Fibroblast of lung (primary cell): ENCODE results near the gene INSRR.

Source experiments
- EZH2 ChIP-seq: IDR thresholded peaks from 2 replicates; pipeline ENCODE4 v1.5.1; 2012; ENCODE audit warnings: low read length, control low read depth, mild to moderate bottlenecking; ENCODE audit errors: missing control alignments
- TF ChIP-seq, protein P1 (sequence below), 2 donors: IDR thresholded peaks in 1 of 2; conservative IDR thresholded peaks in 1 of 2; 1 replicate in 1 of 2; 2 replicates in 1 of 2; pipeline ENCODE4 v1.5.1; 2011 to 2012; ENCODE audit warnings: low read length in 2 of 2, control low read depth in 1 of 2, inconsistent platforms in 1 of 2, low read depth in 1 of 2, mild to moderate bottlenecking in 1 of 2

DNA sequence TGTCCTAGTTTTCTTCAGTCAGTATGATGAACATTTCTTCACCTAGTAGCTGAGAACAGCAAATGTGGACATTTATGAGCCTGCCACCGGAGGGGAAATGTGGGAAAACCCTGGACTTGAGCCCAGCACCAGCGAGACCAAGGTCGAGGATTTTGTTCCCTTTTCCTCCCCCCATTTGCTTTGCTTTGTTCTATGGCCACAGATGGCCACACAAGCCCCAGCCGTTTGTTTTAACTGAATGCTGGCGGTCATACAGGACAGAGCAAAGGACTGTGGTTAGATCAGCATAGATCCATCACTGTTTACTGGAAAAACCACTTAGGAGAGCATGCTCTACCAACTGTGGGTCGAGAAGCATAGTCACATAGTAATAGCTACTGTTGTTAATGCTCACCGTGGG, 63.1 kb downstream of the INSRR start:
- no peak for TF ChIP-seq EZH2
- TF ChIP-seq, protein P1, sequence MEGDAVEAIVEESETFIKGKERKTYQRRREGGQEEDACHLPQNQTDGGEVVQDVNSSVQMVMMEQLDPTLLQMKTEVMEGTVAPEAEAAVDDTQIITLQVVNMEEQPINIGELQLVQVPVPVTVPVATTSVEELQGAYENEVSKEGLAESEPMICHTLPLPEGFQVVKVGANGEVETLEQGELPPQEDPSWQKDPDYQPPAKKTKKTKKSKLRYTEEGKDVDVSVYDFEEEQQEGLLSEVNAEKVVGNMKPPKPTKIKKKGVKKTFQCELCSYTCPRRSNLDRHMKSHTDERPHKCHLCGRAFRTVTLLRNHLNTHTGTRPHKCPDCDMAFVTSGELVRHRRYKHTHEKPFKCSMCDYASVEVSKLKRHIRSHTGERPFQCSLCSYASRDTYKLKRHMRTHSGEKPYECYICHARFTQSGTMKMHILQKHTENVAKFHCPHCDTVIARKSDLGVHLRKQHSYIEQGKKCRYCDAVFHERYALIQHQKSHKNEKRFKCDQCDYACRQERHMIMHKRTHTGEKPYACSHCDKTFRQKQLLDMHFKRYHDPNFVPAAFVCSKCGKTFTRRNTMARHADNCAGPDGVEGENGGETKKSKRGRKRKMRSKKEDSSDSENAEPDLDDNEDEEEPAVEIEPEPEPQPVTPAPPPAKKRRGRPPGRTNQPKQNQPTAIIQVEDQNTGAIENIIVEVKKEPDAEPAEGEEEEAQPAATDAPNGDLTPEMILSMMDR (conservative IDR thresholded peaks at IDR 0.05 in 1 of 2, IDR thresholded peaks at IDR 0.05 in 1 of 2; ENCODE audit: low read depth in 1 of 2, low read length in 2 of 2) = no peak
